KOPT-K1 (cell line): ENCODE measurements around the gene CHST12.

Experiments
- H3K27ac ChIP-seq: fragments of 200-600 bp; sonication (generic); 2 replicates; pipeline ENCODE4 v1.5.1; 2016; ENCODE audit warnings: antibody characterized with exemption, mild to moderate bottlenecking, low read depth, low read length; ENCODE audit not compliant: poor library complexity, severe bottlenecking
- H3K36me3 ChIP-seq: fragments of 200-600 bp; sonication (generic); 2 replicates; pipeline ENCODE4 v1.5.1; 2017; ENCODE audit warnings: antibody characterized with exemption, mild to moderate bottlenecking, low read length, moderate library complexity; ENCODE audit not compliant: insufficient read depth
- H3K9me3 ChIP-seq: fragments of 200-600 bp; sonication (generic); 2 replicates; pipeline ENCODE4 v1.5.1; 2017; ENCODE audit warnings: antibody characterized with exemption, low read length, mild to moderate bottlenecking; ENCODE audit not compliant: insufficient read depth, poor library complexity, severe bottlenecking

Gene CHST12

GRCh38 chr7:2432910-2433712, 29.7 kb downstream of the CHST12 start:
- Histone ChIP-seq H3K27ac (no peak overlapping the region), H3K9me3 (peaks cover 7% of the 10 kb centered on the region), H3K36me3 (peaks cover 95% of the 10 kb centered on the region)

GRCh38 chr7:2433713-2434550, 30.5 kb downstream of the CHST12 start:
- peaks cover 97% of the 10 kb centered on the region for H3K36me3 ChIP-seq
- peaks cover 7% of the 10 kb centered on the region for H3K9me3 ChIP-seq
- no peak overlapping the region for H3K27ac ChIP-seq

- Histone ChIP-seq H3K9me3 (peaks cover 7% of the 10 kb centered on the region), H3K27ac (no peak overlapping the region), H3K36me3 (peaks cover 98% of the 10 kb centered on the region)
Measured at GRCh38 chr7:2435146-2435545, 31.7 kb downstream of the CHST12 start.

- H3K27ac ChIP-seq, result no peak overlapping the region
Measured at GRCh38 chr7:2436341-2437104, 33.1 kb downstream of the CHST12 start.

GRCh38 chr7:2437136-2437535, 33.7 kb downstream of the CHST12 start:
- Histone ChIP-seq H3K36me3 (peaks cover 99% of the 10 kb centered on the region), H3K9me3 (no peaks in the 10 kb centered on the region), H3K27ac (no peak overlapping the region)

More at GRCh38 chr7:2436341-2437104, 33.1 kb downstream of the CHST12 start:
- Histone ChIP-seq H3K36me3 (peaks cover 99% of the 10 kb centered on the region), H3K9me3 (no peaks in the 10 kb centered on the region)

- Histone ChIP-seq H3K27ac (no peak overlapping the region), H3K36me3 (peaks cover 99% of the 10 kb centered on the region), H3K9me3 (no peaks in the 10 kb centered on the region)
Measured at GRCh38 chr7:2437537-2438148, 34.2 kb downstream of the CHST12 start.

GRCh38 chr7:2438186-2438585, 34.8 kb downstream of the CHST12 start:
- Histone ChIP-seq H3K36me3 (peaks cover 99% of the 10 kb centered on the region), H3K27ac (no peak overlapping the region), H3K9me3 (no peaks in the 10 kb centered on the region)

GRCh38 chr7:2438775-2439174, 35.4 kb downstream of the CHST12 start:
- Histone ChIP-seq H3K27ac (no peak overlapping the region), H3K36me3 (peaks cover 99% of the 10 kb centered on the region), H3K9me3 (no peaks in the 10 kb centered on the region)

GRCh38 chr7:2440608-2441245, 37.3 kb downstream of the CHST12 start:
- Histone ChIP-seq H3K27ac (no peak overlapping the region), H3K36me3 (peaks cover 97% of the 10 kb centered on the region), H3K9me3 (no peaks in the 10 kb centered on the region)

- peaks cover 97% of the 10 kb centered on the region for H3K36me3 ChIP-seq
- no peaks in the 10 kb centered on the region for H3K9me3 ChIP-seq
- no peak overlapping the region for H3K27ac ChIP-seq
Measured at GRCh38 chr7:2441430-2442058, 38.1 kb downstream of the CHST12 start.

GRCh38 chr7:2443491-2443890, 40.1 kb downstream of the CHST12 start:
- Histone ChIP-seq H3K27ac (no peak overlapping the region), H3K36me3 (peaks cover 85% of the 10 kb centered on the region), H3K9me3 (no peaks in the 10 kb centered on the region)

- no peak overlapping the region for H3K27ac ChIP-seq
- H3K36me3 ChIP-seq, result peaks cover 75% of the 10 kb centered on the region
- H3K9me3 ChIP-seq, result no peaks in the 10 kb centered on the region
Measured at GRCh38 chr7:2444476-2444875, 41.1 kb downstream of the CHST12 start.

GRCh38 chr7:2445047-2445446, 41.6 kb downstream of the CHST12 start:
- Histone ChIP-seq H3K9me3 (no peaks in the 10 kb centered on the region), H3K27ac (no peak overlapping the region), H3K36me3 (peaks cover 69% of the 10 kb centered on the region)
